Peyer's patch (tissue), 4 donors: ENCODE results near the gene ANO10.

Experiments
- CTCF ChIP-seq, 6 experiments: fragments of 450-650 bp in 4 of 6; fragments of 200-600 bp in 2 of 6; sonication (generic) in 1 of 6; IDR thresholded peaks; one replicate each; pipeline ENCODE4 v1.5.1; 2017 to 2019; ENCODE audit warnings: antibody characterized with exemption in 6 of 6, mild to moderate bottlenecking in 3 of 6, moderate library complexity in 1 of 6
- POLR2A ChIP-seq, 2 donors: fragments of 450-650 bp; IDR thresholded peaks; one replicate each; pipeline ENCODE4 v1.5.1; 2017; ENCODE audit warnings: antibody characterized with exemption in 2 of 2, mild to moderate bottlenecking in 2 of 2, moderate library complexity in 2 of 2

GRCh38 chr3:43335799-43336198 lies 286.0 kb downstream of the ANO10 start:
- no peak for TF ChIP-seq POLR2A (IDR thresholded peaks at IDR 0.05)
- TF ChIP-seq CTCF (IDR thresholded peaks at IDR 0.05), result no peak
